NCI-H2196 treated with DMSO at 0.1 percent for 48 hours (cell line): ENCODE measurements around the gene GLIS2.

ENCODE experiments used
- DNase-seq: peaks from one replicate; lab custom pipeline; 2025; ENCODE audit not compliant: unreplicated experiment; lab: John Stamatoyannopoulos, UW

GLIS2 gene

DNA sequence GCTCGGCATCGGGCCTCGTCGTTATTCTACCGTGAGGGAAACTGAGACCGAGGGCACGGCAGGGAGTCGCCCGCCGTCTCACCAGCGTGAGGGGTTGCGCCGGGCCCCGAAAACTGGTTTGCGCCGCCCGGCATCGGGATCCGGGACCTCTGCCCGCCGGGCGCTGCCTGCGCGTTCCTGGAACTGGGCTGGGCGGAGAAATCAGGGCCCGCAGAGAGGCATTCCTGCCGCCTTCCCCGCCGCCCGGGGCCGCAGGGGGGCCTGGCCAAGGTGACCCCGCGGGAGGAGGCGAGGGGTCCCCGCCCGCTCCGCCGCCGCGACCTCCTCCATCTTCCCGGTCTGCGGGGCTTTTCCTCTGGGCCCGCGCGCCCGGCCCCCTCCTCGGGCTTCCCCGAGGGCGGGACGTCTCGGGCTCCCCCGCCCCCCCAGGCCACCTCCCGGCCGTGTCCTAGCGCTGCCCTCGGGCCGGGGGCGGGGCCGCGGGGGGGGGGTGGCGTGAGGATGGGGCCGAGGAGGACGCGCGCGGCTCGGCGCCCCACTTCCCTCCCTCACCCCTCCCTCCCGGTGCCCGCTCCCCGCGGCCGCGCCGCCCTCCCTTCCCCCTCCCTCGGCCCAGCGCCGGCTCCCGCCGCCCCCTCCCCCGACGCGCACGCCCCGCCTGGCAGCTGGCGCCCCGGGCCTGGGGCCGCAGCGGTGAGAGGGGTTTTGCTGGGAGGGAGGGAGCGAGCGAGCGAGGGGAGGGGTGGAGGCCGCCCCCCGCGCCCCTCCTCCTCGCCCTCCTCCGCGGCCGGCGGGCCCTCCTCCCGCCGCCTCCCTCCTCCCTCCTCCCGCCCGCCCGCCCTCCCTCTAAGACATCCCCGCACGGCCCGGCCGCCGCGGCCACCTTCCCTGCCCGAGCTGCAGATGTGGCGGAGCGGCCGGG lies at the start of gene GLIS2:
Gene GLIS2 (plus strand): TSS at position 882 of the 922 bp plus-strand sequence. CDS start 16,214 bp downstream, outside the sequence.
- DNase-seq, result peak; percentile 78

DNA sequence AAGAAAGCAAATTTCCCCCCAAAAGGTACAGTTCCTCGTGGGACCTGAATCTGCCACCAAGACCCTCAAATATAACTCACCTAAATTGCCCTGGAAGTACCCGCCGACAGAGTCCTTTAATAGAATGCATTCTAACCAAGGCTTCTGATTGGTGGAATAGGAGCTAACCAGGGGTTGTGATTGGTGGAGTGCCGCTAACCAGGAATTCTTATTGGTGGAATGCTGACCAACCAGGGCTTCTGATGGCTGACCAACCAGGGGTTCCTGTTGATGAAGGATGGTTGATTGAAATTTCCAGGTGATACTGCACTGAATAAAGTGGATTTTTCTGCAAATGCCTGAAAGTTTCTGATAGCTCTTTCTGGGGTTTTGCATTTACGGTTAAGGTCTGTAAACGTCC lies 49.5 kb upstream of the GLIS2 start:
- peak; percentile 16 for DNase-seq

DNA sequence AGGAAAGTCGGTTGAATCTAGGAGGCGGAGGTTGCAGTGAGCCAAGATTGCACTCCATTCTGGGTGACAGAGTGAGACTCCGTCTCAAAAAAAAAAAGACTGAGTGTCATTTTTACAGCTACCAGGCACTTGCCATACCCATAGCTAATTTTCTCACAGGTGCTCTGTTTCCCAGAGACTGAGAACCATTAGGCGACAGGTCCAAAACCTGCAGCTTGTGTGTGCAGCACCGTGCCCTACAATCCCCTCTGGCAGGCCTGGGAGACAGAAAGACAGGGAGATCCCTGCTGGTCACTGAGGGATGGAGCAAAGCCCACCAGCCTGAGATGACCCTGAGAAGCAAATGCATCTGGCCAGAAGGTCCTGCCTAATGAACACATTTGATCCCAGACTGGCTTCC lies 45.8 kb upstream of the GLIS2 start:
- no peak for DNase-seq

DNA sequence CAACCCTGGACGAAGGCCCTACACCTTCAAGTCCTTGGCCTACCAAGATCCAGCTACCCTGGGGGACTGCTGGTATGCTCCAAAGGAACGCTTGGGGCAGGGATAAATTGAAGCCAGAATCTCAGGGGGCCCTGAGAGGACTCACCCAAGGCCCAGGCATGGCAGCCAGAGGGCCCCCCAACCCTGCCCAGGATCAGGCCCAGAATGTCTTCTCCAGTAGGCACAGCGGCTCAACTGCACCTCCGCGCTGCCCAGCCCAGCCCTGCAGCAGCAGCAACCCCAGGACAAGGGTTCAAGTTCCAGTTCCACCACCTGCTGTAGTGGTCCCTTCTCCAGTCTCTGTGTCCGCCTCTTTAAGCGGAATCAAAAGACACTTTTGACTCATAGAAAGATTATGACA lies 45.3 kb upstream of the GLIS2 start:
- DNase-seq, result no peak

DNA sequence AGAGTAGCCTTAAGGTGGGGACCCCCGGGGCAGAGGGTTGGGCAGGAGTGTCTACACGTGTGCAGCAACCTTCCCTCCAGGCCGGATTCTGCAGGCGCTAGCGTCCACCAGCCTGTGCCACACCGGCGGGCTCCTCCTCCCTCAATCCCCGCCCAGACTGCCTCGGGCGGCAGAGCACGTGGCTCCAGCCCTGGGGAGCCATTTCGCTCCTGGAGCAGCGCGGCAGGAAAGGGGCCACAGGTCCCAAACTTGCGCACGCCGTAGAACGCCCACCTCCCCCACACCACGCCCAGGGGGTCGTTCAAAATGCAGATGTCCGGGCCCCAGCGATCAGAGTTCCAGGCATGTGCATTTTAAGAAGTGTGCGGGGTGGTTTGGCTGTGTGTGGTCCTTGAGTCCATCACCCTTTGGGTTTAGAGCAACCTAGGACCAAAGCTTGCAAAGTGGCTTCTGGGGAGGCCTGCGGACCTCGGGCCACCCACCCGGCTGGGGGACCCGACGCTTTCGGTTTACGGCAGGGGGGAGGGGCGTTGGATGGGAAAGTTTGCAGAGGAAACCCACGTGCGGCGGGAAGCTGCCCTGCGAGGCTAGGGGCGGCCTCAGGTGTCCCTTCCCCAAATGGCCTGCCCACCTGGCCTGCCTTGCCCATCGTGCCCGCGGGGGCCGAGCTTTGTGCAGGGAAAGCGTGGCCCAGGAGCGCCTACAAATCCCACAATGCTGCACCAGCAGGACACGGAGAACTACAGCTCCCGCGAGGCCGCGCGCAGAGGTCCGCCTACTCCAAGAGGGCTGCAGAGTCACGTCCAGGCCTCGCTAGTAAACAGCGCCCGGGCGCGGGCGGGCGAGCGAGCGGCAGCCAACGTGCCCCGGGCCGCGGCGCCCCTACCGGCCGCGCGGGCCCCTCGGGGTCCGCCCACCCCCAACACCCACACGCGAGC lies 44.4 kb upstream of the GLIS2 start:
- peak; percentile 82 for DNase-seq

DNA sequence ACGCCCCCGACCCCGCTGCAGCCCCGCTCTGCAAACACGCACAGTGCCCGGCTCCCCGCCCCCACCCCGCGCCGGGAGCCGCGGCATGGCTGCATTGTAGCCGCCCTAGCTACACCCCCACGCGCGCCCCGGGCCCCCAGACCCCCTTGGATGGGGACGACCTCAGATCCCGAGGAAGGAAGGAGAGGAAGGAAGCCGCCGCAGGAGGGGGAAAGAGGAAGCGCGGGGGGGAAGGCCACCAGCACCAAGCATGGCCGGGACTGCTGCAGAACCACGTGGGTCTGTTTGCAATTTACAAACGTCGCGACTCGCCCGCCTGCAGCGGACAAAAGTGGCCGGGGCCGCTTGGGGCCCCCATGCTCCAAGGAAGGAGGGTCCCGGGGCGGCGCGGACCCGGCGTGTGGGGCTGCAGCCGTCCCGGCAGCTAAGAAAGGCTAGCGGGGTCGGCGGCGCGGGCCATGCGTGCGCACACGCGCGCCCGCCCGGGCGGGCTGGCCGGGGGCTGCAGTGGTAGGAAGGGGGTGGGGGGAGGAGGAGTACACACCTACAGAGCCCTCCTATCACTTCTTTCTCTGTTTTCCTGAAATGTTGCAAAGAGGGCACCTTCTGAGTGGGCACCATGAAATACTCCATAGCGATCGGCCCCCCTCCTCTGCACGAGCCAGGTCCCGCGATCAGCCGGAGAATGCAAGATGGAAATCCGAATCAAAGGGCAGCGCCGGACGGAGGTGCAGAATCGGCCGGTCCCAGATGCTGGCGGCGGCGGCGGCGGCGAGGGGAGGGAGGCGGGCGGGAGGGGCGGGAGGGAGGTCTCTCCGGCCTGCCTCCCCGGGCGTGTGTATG lies 43.5 kb upstream of the GLIS2 start:
- no peak for DNase-seq

DNA sequence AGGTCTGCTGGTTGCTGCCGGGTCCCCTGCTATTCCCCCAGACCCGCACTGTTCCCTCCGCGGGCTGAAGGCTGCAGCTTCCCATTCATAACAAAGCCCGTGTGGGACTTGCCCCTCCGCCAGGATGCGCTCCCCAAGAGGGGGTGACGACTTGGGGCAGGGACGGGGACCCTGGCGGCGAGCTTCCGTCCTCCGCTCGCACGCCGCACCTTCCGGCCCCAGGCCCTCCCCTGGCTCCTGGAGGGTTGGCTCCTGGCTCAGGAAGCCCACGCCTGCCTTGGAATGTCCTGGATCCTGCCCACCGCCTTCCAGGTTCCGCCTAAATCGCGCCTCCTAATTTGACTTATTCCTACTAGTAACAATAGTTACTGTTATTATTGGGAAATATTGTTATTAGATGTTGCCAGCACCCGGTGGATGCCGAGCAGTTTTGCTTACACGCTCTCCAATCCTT lies 42.0 kb upstream of the GLIS2 start:
- DNase-seq, result no peak

DNA sequence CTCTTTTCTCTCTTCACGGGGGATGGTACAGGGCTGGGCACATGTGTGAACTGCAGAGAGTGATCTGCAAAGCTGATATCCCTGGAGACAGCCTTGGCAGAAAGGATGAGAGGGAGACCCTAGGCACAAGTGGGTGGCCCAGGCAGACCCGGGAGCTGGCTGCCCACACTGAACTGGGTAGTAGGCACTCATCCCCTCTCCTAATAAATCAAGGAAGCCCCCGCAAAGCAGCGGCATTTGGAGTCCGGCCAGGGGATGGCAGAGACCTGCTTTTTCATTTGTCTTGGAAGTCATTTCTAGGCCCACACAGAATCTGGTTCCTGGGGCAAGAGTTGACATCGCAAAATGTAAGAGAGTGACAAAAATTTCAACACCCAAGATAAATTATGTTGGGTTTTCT lies 40.0 kb upstream of the GLIS2 start:
- no peak for DNase-seq

DNA sequence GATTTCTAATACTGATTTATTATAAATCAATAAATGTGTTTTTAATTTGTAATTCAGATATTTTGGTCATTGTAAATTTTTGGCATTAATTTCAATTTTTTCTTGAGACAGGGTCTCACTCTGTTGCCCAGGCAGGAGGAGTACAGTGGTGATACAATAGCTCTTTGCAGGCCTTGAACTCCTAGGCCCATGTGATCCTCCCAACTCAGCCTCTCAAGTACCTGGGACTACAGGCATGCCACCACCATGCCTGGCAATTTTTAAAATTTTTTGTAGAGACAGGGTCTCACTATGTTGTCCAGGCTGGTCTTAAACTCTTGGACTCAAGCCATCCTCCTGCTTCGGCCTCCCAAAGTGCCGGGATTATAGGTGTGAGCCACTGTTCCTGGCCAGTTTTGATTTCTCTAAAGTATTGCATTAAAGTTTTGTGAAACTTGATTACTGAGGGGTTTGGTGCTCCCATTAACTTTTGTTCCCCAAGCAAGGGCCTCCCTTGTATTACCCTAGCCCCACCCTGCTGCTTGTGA lies 37.8 kb upstream of the GLIS2 start:
- no peak for DNase-seq

DNA sequence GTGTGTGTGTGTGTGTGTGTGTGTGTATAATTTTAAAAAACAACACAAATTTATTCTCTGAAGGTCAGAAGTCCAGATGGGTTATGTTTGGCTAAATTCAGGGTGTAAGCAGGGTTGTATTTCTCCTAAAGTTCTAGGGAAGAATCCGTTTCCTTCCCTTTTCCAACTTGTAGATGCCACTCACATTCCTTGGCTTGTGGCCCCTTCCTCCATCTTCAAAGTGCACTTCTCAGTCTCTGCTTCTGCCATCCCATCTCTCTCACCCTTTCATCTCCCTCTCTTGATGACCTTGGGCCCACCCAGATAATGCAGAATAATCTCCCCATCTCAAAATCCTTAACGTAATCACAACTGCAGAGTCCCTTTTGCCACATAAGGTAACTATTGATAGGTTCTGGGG lies 35.2 kb upstream of the GLIS2 start:
- no peak for DNase-seq

DNA sequence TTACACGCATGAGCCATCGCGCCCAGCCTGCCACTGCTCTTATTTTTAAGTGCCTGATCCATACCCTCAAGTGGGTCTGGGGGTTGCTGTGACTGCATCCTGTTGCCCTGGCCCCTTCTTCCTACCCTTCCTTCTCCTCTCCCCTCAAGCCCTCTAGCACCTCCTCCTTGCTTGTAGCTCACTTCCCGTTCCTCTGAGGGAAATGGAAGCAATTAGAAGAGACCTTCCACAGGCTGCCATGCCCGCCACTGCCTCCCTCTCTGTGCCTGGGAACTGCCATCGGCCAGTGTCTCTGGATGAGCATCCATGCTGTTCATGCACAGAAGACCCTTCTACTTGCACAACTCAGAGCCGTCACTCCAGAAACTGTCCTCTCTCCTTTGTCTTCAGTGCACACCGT lies 32.4 kb upstream of the GLIS2 start:
- no peak for DNase-seq

DNA sequence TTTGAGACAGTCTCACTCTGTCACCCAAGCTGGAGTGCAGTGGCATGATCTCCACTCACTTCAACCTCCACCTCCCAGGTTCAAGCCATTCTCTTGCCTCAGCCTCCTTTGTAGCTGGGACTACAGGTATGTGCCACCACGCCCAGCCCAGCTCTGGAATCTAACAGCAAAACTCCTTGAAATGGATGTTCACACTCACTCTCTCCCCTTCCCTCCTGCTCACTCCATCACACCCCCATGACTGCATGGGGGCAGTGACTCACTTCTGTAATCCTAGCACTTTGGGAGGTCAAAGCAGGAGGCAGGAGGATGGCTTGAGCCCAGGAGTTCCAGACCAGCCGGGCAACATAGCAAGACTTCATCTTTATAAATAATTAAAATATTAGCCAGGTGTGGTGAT lies 31.9 kb upstream of the GLIS2 start:
- no peak for DNase-seq

DNA sequence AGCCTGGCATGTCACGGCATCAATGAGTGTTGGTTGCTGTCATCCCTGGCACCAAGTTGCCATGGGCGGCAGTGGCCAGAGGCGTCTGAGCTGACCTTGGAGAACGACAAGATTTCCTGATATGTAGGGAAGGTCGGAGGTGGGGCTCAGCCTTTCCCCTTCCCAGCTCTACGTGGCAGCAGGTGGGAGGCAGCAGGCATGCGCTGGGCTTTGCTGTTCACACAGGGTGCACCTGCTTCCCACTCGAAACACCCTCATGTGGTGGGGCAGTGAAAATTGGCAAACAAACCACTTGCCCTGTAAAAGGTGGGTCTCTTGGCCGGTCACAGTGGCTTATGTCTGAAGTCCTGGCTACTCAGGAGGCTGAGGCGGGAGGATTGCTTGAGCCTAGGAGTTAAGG lies 30.7 kb upstream of the GLIS2 start:
- no peak for DNase-seq

DNA sequence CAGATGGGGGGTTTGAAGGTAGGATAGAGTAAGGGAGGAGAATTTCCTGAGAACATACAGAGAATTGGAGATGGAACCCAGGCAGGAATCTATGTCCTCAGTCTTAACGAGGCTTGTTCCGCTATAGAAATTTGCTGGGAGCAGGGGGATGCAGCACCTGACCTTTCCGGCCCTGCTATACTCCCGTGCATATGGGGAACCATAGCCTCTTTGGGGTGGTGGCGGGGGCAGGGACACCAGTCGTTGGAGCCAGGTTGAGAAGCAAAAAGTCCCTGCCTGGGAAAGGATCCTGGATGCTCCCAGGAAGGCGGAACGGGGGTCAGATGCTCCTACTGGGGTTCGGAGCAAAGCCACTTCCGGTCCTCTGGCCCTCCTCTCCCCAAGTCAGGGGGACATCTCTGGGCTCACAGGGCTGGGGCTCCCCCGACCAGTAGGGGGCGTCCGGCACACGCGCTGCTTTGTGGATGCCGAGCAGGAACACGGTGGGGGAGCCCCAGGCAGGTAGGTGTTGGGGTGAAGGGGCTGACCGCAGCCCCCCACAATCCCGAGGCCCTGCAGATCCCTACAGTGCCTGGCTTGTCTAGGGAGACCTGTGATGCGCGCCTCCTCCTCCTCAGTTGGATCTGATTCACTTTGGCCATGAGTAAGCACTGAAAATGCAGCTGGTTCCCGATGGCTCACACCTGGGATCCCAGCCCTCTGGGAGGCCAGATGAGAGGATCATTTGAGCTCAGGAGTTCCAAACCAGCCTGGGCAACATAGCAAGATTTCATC lies 27.5 kb upstream of the GLIS2 start:
- no peak for DNase-seq

DNA sequence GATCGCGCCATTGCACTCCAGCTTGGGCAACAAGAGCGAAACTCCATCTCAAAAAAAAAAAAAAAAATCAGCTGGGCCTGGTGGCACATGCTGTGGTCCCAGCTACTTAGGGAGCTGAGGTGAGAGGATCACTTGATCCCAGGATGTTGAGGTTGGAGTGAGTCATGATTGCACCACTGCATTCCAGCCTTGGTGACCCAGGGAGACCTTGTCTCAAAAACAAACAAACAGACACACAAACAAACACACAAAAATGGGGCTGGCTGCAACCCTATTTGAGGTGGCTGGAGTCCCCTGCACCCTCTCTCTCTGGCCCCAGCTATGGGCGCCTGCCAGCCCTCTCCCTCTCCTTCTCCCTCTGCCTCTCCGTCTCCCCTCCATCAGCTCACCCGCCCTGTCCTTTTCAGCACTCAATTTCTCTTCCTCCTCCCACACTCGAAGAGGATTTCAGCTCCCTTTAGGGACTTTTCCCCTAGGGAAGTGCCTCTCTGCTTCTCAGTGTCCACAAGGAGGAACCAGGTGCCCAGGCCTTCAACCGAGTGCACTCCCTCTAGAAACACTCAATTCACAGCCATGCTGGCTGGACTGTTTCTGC lies 25.5 kb upstream of the GLIS2 start:
- DNase-seq, result peak; percentile 51

DNA sequence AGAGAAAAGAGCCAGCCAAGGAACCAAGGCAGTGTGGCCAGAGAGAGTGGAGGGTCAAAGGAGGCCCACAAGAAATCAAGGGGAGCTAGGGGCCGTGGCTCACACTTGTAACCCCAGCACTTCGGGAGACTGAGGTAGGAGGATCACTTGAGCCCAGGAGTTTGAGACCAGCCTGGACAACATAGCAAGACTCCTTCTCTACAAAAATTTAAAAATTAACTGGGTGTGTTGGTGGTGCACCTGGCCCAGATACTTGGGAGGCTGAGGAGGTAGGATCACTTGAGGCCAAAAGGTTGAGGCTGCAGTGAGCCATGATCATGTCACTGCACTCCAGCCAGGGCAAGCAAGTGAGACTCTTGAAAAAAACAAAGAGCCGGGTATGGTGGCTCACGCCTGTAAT lies 24.2 kb upstream of the GLIS2 start:
- no peak for DNase-seq

DNA sequence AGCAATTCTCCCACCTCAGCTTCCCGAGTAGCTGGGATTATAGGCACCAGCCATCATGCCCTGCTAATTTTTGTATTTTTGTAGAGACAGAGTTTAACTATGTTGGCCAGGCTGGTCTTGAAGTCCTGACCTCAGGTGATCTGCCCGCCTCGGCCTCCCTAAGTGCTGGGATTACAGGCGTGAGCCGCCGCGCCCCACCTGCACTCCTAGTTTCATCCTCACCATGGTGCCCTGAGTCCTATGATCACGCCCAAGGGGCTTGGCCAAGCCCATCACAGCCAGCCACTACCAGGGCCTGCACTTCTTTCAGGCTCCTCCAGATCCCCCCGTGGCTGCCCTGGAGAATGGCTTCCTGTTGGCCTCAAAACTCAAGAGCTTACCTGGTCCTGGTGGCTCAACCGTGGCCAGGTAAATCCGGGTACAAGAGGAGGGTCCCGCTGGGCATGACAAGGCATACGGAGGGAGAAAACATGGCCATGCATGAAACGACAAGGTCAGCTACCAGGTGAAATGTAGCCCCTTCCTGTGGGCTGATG lies 22.6 kb upstream of the GLIS2 start:
- no peak for DNase-seq

DNA sequence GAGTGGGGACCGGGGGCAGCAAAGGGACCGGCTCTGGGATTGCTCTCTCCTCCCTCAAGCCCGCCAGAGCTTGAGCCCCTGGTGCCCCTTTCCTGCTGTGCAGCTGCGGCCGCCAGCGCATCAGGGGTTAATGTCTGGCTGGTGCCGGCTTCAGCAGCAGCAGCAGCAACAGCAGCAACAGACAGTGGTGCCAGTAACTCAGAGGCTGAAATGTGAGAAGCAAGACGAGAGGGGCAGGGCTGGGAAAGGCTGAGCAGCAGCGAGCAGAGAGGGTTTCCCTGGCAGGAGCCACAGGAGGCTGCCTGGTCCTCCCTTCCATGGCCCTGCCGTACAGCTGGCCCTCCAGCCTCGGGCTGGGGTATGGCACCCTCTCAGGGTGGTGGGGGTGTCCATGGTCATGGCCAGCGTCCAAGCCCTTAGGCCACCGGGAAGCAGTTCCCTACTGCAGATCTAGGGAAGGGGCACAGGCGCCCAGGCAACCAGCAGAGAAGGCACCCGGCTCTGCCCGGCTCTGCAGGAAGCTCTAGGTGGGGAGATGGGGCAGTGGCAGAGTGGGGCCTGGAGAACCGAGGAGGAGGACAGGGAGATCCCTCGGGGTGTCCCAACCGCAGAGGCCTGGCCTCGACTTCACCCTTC lies 21.9 kb upstream of the GLIS2 start:
- DNase-seq, result peak; percentile 85

DNA sequence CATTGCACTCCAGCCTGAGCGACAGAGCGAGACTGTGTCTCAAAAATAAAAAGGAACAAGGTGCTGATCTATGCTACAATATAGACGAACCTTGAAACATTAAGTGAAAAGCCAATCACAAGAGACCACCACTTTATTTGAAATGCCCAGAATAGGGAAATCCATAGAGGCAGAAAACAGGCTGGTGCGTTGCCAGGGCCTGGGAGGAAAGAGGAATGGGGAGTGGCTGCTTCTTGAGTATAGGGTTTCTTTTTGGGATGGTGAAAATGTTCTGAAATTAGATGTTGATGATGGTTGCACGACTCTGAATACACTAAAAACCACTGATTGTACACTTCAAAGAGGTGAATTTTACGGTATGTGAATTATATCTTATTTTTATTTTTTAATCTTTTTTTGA lies 20.3 kb upstream of the GLIS2 start:
- DNase-seq, result no peak
